Bone marrow (tissue), 2 donors: ENCODE data around the gene CUBN.
"Not testable (repeated sequence)": the region's sequence is repeated elsewhere in the genome, so short reads cannot be mapped to it uniquely, and the experiment has no call there.

ENCODE experiments used
- DNase-seq, 2 donors: peaks; one replicate each; lab custom pipeline; 2025; lab: John Stamatoyannopoulos, UW

Gene CUBN

GRCh38 chr10:16867556-16867955, 262.1 kb downstream of the CUBN start:
- DNase-seq: no peak

DNA sequence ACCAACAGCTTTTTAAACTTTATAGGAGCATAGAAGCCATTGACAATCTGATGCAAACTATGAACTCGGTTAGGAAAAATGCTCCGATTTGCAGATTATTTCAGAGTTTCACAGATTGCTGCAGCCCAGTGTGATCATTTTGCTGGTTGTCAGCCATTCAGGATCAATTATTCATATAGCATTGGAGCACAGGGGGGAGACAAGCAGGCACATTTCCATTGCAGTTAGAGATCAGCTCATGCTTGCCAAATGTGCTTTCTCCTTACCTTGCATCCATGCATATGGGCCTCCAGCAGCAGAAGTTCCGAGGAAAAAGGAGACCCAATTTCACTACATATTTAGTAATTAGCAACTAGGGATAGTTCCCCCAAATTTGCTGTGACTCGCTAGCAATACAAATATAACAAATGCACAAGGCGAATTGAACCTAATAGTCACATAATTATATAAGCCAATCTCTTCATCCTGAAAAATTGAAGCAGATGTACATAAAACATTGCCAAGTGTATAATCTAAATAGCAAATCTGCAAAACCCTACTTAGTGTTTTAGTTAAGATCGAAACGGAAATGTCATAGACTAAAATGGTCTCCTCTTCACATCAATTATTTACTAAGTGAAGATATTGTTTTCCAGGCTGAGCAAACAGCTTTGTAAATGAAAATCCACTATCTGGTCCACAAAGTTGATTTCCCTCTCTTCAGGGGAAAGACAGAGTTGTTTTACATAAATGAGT, 262.9 kb downstream of the CUBN start:
- no peak for DNase-seq

DNA sequence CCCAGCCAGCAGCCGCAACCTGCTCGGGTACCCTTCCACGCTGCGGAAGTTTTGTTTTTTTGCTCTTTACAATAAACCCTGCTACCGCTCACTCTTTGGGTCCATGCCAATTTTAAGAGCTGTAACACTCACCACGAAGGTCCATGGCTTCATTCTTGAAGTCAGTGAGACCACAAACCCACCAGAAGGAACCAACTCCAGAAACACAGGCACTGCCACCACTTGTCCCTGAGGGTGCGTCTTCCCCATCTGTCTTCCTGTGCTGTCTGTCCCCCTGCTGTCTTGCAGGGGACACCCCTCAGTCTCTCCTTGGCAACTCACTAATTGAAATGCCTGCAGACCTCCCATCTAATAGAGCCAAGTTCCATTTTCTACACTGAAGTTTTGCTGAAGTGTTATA, 263.8 kb downstream of the CUBN start:
- no peak for DNase-seq

DNA sequence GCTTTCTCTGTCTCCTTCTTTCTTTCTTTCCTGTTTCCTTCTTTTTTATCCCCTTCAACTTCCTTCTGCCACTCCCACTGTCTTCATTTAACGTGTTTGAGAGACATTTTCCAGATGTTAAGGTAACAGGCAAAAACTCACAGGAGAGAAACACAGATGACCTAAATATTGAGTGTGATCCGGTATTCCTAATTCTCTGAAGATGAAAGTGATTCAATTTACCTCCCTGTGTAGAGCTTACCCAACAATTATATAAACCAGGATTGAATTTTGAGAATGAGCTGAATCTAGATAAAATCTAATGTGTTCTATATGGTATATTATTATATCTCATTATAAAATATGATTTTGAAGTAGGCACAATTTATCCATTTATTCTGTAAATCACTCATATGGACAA, 265.8 kb downstream of the CUBN start:
- no peak for DNase-seq

- no peak for DNase-seq
These were observed 272.2 kb downstream of the CUBN start for GRCh38 chr10:16857419-16857818.

- DNase-seq: no peak
These were observed 273.0 kb downstream of the CUBN start for GRCh38 chr10:16856567-16856966.

- DNase-seq: no peak
These were observed 273.5 kb downstream of the CUBN start for GRCh38 chr10:16856092-16856491.

DNA sequence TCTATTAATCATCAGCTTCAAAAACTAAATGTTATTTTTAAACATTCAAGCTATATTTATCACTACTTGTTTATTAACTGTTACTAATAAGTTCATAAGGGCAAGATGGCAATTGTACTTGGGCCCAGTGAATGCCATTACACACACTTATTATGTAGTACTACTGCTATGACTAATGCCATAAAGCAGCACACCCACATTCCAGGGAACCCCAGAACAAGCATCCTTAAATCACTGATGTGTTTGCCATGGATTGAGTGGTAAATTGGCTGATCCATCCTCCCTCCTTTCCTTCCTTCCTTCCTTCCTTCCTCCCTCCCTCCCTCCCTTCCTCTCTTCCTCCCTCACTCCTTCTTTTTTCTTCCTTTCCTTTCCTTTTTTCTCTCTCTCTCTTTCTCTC, 275.0 kb downstream of the CUBN start:
- DNase-seq: no peak

- no peak for DNase-seq
These were observed 275.8 kb downstream of the CUBN start for GRCh38 chr10:16853809-16854208.

GRCh38 chr10:16853201-16853600, 276.4 kb downstream of the CUBN start:
- DNase-seq: peak in 1 of 2 donors; percentile 22

DNA sequence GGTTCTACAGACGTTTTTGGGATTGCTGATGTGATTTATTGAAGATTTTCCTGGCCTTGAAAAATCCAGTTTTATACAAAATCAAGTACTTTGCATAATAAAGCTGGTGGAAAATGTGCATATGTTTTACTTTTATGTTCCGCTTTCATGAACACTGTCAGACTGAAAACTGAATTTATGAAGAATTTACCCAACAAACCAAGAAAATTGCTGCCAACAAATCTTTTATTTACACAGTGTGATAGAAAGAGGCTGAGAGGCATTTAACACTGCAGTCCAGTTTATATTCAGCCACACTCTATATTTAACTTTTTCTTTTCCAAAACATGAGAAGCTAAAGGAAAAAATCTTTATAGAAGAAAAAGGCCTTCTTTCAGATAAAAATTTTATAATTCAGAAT, 277.0 kb downstream of the CUBN start:
- DNase-seq: no peak

- DNase-seq: no peak
These were observed 281.0 kb downstream of the CUBN start for GRCh38 chr10:16848562-16849154.

DNA sequence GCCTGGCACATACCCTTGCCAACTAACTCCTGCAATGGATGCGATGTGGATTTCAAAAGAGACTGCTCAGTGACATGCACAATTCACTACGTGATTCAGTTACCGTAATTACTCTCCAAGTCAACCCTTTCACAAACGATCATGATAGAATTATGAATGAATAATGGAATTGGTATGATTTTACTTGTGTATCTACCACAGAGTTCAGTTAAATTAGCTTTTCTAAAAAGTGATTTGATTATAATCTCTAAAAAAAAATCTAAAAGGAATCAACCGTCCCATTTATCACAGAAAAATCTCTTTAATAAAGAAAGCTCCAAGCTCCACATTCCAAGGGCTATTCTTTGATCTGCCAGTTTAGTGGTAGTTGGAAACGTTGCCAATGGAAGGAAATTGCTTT, 282.0 kb downstream of the CUBN start:
- no peak for DNase-seq

- no peak for DNase-seq
These were observed 284.4 kb downstream of the CUBN start for GRCh38 chr10:16845248-16845647.

GRCh38 chr10:16843252-16843870, 286.2 kb downstream of the CUBN start:
- peak in 1 of 2 donors; percentile 69 for DNase-seq

GRCh38 chr10:16835228-16835627, 294.4 kb downstream of the CUBN start:
- DNase-seq: no peak

DNA sequence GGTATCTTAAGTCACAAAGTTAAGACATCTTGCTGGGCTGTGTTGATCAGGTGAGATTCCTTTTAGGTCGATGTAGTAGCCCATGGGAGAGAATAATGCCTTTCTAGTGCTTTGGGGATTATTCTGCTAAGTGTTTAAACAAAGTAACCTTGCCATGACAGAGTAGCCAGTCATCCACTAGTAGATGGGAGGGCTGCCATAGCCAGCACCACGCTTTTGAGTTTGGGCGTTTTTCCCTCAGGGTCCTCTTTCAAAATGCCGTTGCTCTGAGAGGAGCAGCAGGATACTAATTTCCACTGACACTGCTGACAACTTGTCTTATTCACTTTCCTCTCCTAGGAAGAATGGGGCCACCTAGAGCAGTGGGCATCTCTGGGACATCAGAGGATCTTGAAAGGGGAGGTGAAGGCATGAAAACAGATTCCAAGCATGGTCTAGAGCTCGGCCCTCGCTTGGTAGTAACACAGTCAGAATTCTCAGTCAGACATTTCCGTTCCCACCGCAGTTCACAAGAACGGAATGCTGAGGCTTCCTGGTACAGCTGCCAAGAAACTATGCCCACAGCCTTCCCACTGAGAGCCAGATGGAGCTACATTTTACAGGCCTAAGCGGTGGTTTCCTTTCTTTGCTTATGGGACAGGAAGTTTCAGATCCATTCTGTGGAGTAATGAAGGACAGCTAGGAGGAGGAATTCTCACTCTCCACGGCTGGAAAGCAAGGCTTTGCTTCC, 297.1 kb downstream of the CUBN start:
- no peak for DNase-seq

DNA sequence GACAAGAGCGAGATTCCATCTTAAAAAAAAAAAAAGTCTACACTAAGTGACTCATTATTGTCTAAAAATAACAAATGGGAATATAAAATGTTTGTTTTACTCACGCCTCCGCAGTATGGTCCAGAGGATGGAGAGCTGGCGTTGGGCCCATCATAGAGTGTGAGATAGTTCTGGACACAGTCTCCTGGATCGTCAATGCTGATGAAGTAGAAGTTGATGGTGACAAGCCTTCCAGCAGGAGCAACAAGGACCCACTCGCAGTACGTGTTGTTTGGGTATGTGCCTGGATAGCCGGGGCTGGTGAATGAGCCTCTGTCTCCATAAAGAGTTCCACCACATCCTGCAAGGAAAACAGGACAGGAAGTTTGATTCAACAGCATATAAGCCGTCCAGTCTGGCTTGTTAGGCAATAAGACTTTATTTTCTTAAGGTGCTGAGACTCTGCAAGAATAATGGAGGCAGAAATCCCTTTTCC, 300.9 kb downstream of the CUBN start:
- DNase-seq: no peak

DNA sequence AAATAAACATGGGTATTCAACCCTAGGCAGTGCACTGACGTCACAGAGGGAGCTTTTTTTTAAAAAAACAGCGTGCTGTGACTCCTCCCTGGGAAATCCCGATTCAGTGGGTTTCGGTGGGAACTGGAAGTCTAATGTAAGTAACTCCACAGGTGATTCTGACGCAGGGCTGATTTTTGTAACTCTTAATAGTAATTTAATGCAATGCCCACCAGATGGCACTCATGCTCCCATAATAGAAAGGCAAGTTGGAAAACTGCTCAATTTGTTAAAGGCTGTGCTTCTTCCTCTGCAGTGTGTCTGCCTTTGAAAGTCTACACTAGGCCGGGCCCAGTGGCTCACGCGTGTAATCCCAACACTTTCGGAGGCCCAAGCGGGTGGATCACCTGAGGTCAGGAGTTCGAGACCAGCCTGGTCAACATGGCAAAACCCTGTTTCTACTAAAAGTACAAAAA, 301.5 kb downstream of the CUBN start:
- peak in 1 of 2 donors; percentile 67 for DNase-seq

DNA sequence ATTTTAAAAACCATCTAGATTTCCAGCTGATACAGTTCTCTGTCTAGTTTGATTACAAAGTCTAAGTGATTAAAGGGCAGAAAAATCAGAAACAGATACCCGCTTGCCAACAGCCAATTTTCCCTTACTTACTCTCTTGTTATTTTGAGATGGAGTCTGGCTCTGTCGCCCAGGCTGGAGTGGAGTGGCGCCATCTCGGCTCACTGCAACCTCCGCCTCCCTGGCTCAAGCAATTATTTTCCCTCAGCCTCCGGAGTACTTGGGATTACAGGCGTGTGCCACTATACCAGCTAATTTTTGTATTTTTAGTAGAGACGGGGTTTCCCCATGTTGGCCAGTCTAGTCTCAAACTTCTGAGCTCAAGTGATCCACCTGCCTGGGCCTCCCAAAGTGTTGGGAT, 302.1 kb downstream of the CUBN start:
- not testable (repeated sequence) for DNase-seq

- no peak for DNase-seq
These were observed 306.8 kb downstream of the CUBN start for GRCh38 chr10:16822726-16823360.

DNA sequence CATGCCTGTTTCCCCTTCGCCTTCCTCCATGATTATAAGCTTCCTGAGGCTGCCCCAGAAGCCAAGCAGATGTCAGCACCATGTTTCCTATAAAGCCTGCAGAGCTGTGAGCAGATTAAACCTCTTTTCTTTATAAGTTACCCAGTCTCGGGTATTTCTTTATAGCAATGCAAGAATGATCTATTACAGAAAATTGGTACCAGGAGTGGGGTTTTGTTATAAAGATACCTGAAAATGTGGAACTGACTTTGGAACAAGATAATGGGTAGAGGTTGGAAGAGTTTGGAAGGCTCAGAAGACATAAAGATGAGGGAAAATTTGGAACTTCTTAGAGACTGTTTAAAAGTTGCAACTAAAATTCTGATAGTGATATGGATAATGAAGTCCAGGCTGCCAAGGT, 307.6 kb downstream of the CUBN start:
- DNase-seq: no peak
